HCT116 (cell line): Measurements from ENCODE around the gene OR10T2.

ENCODE experiments used
- CEBPB ChIP-seq: IDR thresholded peaks from 2 replicates; pipeline ENCODE4 v1.6.1; 2012; ENCODE audit warnings: low read depth
- CTCF ChIP-seq, 3 experiments: fragments of 200-600 bp in 1 of 3; sonication (generic) in 1 of 3; IDR thresholded peaks in 2 of 3; conservative IDR thresholded peaks in 1 of 3; 2 replicates each; pipeline ENCODE4 v1.5.1; 2012 to 2017; ENCODE audit warnings: low read depth in 2 of 3, low read length in 2 of 3, antibody characterized with exemption in 1 of 3, borderline replicate concordance in 1 of 3, control low read depth in 1 of 3, mild to moderate bottlenecking in 1 of 3, mixed read lengths in 1 of 3, mixed run types in 1 of 3, moderate library complexity in 1 of 3; ENCODE audit not compliant: insufficient read depth in 1 of 3
- EZH2 ChIP-seq: fragments of 200-600 bp; sonication (generic); IDR thresholded peaks from 2 replicates; pipeline ENCODE4 v1.6.1; 2017; ENCODE audit warnings: antibody characterized with exemption, mixed run types
- POLR2A ChIP-seq: IDR thresholded peaks from 2 replicates; pipeline ENCODE4 v1.7.0; 2011; ENCODE audit warnings: borderline replicate concordance; ENCODE audit not compliant: insufficient read depth, insufficient read length; ENCODE audit errors: extremely low read depth
- POLR2AphosphoS5 ChIP-seq: IDR thresholded peaks from 2 replicates; pipeline ENCODE4 v1.6.1; 2011; ENCODE audit warnings: mild to moderate bottlenecking, low read depth, low read length, moderate library complexity
- RAD21 ChIP-seq: IDR thresholded peaks from 2 replicates; pipeline ENCODE4 v1.6.1; 2012; ENCODE audit warnings: low read depth, mild to moderate bottlenecking

GRCh38 chr1:158422212-158422611 is 22.9 kb upstream of the OR10T2 start:
- TF ChIP-seq CTCF (IDR thresholded peaks at IDR 0.05 in 2 of 3, conservative IDR thresholded peaks at IDR 0.05 in 1 of 3; ENCODE audit: borderline replicate concordance in 1 of 3, insufficient read depth in 1 of 3, low read depth in 2 of 3, low read length in 2 of 3) (no peak), CEBPB (no peak), POLR2A (no peak), EZH2 (no peak), POLR2AphosphoS5 (no peak), RAD21 (no peak)
